Right atrium auricular region (tissue), 2 donors: ENCODE data around the gene HLF. TPM values are rescaled to one million over a fixed set of nuclear protein-coding genes. Genes with fewer than 3 reads are reported as not detected.

ENCODE experiments used
- DNase-seq: peaks from one replicate; pipeline ENCODE4 v3.0.0-alpha.2; 2019; ENCODE audit warnings: low spot score
- H3K27ac ChIP-seq, 2 donors: fragments of 200-600 bp; sonication (generic); 1 replicate in 1 of 2; 2 replicates in 1 of 2; pipeline ENCODE4 v1.5.1; 2016 to 2019
- H3K27me3 ChIP-seq, 2 donors: fragments of 200-600 bp; sonication (generic); one replicate each; pipeline versions ENCODE4 v1.5.1 to v1.6.0; 2017 to 2019
- H3K36me3 ChIP-seq: fragments of 200-600 bp; sonication (generic); one replicate; pipeline ENCODE4 v1.5.1; 2016
- H3K4me1 ChIP-seq, 2 donors: fragments of 200-600 bp; sonication (generic); one replicate each; pipeline versions ENCODE4 v1.5.1 to v1.6.0; 2017 to 2019
- H3K4me3 ChIP-seq, 2 donors: fragments of 200-600 bp; sonication (generic); 1 replicate in 1 of 2; 2 replicates in 1 of 2; pipeline ENCODE4 v1.5.1; 2017 to 2019; ENCODE audit warnings: mild to moderate bottlenecking in 1 of 2, moderate library complexity in 1 of 2
- H3K9me3 ChIP-seq, 2 donors: fragments of 200-600 bp; sonication (generic); one replicate each; pipeline ENCODE4 v1.5.1; 2019
- total RNA-seq, 2 donors: library from RNA; depleted of rRNA; stranded (reverse); fragments of >200 nt; gene quantifications; one replicate each; pipeline ENCODE4 v1.1.0, GENCODE V29; 2016
- TF ChIP-seq, protein P1 (sequence below), 2 donors: fragments of 200-600 bp; sonication (generic); IDR thresholded peaks; one replicate each; pipeline ENCODE4 v1.5.1; 2019; ENCODE audit warnings: antibody characterized with exemption in 2 of 2

Gene HLF
- total RNA-seq, 2 donors from 2014 or later, result 36.9 to 38.4 TPM

DNA sequence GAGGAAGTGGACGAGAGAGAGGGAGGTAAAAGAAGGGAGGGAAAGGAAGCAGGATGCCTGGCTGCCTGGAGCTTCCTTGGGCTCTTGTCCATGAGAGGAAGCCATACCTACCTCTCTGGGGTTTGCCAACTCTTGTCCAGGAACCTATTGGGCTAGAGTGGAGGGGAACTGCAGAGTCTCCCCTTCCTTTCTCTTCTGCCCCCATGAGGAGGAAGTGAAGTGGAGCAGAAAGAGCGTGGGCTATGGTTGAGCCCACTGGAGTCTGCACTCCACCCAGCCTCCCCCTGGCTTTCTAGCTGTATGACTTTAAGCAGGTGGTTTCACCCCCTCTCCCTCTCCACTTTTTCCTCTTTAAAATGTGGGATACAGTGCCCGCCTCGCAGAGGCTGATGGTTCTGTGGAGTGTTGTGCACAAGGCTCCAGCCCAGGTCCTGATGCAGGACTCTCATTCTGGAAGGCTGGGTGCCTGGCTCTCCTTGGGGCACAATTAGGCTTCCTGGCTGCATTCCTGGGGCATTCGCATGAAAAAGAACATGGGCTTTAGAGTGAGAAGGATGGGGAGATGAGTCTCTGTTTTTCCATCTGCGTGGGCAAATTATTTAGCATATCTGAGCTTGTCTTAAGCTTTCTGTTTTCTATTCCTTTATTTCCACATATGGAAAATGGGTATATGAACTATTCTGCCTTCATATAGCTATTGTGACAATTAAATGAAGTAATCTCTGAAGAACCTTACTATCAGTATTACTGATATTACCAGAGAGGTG lies 40.7 kb downstream of the HLF start:
- Histone ChIP-seq H3K4me1 (peaks cover 0 to 29% of the 10 kb centered on the region in 2 donors), H3K27ac (no peak overlapping the region), H3K36me3 (no peaks in the 10 kb centered on the region), H3K27me3 (no peaks in the 10 kb centered on the region), H3K9me3 (no peaks in the 10 kb centered on the region), H3K4me3 (no peak overlapping the region)
- TF ChIP-seq, protein P1, sequence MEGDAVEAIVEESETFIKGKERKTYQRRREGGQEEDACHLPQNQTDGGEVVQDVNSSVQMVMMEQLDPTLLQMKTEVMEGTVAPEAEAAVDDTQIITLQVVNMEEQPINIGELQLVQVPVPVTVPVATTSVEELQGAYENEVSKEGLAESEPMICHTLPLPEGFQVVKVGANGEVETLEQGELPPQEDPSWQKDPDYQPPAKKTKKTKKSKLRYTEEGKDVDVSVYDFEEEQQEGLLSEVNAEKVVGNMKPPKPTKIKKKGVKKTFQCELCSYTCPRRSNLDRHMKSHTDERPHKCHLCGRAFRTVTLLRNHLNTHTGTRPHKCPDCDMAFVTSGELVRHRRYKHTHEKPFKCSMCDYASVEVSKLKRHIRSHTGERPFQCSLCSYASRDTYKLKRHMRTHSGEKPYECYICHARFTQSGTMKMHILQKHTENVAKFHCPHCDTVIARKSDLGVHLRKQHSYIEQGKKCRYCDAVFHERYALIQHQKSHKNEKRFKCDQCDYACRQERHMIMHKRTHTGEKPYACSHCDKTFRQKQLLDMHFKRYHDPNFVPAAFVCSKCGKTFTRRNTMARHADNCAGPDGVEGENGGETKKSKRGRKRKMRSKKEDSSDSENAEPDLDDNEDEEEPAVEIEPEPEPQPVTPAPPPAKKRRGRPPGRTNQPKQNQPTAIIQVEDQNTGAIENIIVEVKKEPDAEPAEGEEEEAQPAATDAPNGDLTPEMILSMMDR (IDR thresholded peaks at IDR 0.05), result no peak
- DNase-seq, result no peak

DNA sequence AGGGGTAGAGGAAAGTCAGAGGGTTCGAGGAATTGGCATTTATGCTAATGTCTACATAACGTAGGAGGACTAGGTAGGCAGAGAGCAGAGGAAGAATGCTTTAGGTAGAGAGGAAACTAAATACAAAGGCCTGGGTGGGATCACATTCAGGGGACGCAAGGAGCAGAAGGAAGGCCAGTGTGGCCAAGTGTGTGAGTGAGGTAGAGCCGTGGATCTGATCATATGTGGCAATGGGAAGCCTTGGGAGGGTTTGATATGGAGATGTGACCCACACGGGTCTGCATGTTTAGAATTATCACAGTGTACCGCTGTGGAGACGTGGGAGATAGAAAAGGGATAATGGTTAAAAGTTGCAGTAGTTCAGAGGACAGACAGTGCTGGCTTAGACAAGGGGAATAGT lies 43.1 kb downstream of the HLF start:
- Histone ChIP-seq H3K36me3 (no peaks in the 10 kb centered on the region), H3K9me3 (no peaks in the 10 kb centered on the region), H3K4me3 (no peak overlapping the region), H3K27ac (no peak overlapping the region), H3K4me1 (peaks cover 0 to 14% of the 10 kb centered on the region in 2 donors), H3K27me3 (no peaks in the 10 kb centered on the region)
- DNase-seq, result no peak
- TF ChIP-seq, protein P1 (IDR thresholded peaks at IDR 0.05), result no peak

DNA sequence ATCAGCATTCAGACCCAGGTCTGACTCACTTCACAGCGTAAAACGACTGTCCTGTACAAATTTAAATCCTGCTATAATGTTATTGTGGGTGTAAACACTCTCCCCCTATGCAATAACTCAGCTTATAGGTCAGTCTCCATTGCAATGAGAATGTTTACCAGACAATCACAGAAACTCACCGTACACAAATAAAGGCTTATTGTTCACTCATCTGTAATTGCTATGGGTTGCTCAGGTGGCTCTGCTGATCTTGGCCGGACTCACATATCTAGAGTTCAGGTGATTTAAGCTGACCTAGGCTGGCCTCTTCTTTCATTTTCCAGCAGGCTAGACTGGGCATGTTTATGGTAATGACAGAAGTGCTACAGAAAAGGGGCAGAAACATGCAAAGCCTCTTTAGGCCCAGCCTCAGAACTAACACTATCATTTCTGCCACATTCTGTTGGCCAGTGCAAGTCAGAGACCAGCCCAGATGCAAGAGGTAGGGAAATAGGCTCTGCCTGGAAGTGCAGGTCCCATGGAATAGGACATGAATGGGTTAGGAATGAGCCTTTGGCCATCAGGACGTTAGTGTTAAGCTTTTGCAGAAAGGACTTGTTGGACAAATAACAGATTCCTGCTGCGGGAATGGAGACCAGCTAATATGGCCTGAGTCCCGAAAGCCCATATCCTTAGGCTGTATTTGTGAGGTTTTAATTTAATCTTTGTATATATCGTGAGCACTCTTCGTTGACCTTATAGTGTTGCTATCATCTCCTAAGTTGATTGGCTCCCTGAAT lies 44.0 kb downstream of the HLF start:
- TF ChIP-seq, protein P1 (IDR thresholded peaks at IDR 0.05), result no peak
- Histone ChIP-seq H3K4me1 (peaks cover 0 to 9% of the 10 kb centered on the region in 2 donors), H3K9me3 (no peaks in the 10 kb centered on the region), H3K27ac (no peak overlapping the region), H3K4me3 (no peak overlapping the region), H3K27me3 (no peaks in the 10 kb centered on the region), H3K36me3 (no peaks in the 10 kb centered on the region)
- no peak for DNase-seq

DNA sequence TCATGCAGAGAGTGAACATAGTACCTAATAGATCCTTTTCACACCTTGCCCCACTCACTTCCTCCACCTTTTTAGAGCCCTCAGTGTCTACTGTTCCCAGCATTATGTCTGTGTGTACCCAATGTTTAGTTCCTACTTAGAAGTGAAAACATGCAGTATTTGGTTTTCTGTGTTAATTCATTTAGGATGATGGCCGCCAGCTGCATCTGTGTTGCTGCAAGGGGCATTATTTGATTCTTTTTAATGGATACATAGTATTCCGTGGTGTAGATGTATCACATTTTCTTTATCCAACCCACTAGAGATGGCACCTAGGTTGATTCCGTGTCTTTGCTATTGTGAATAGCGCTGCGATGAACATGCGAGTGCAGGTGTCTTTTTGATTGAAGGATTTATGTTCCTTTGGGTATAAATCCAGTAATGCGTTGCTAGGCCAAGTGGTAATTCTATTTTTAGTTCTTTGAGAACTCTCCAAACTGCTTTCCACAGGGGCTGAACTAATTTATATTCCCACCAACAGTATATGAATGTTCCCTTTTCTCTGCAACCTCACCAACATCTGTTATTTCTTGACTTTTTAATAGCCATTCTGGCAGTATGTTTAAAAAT lies 47.1 kb downstream of the HLF start:
- Histone ChIP-seq H3K9me3 (no peaks in the 10 kb centered on the region), H3K4me1 (no peaks in the 10 kb centered on the region), H3K36me3 (no peaks in the 10 kb centered on the region), H3K4me3 (no peak overlapping the region), H3K27ac (no peak overlapping the region), H3K27me3 (no peaks in the 10 kb centered on the region)
- DNase-seq, result no peak
- TF ChIP-seq, protein P1 (IDR thresholded peaks at IDR 0.05), result no peak

DNA sequence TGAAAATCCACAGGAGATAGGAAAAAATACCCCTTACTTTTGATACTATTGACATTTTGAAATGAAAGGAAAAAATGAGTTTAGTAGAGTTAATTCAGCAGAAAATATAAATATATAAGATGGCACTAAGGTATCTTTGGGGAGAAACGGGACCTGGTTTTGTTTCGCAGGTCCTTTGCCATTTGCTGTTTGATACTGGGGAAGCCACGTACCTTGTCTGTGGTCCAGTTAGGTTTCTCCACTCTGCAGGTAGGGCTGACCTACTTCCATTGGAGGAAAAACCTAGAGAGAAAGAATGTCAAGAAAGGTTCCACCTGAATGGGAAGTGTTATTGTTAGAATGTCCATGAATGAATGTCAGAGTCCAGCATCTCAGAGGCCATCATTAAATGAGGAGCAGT lies 48.1 kb downstream of the HLF start:
- Histone ChIP-seq H3K36me3 (peaks cover 7% of the 10 kb centered on the region), H3K9me3 (no peaks in the 10 kb centered on the region), H3K4me1 (no peaks in the 10 kb centered on the region), H3K27me3 (no peaks in the 10 kb centered on the region), H3K27ac (no peak overlapping the region), H3K4me3 (no peak overlapping the region)
- TF ChIP-seq, protein P1 (IDR thresholded peaks at IDR 0.05), result no peak
- no peak for DNase-seq
